Measurements from ENCODE around the gene SORCS3. TPM values are rescaled to one million over a fixed set of nuclear protein-coding genes. Genes with fewer than 3 reads are reported as not detected.

The SORCS3 gene
- total and polyA plus RNA-seq, 2 of the 4 experiments (the other 2 are of a cell fraction): not detected

GRCh38 chr10:104617831-104618230 lies 23.3 kb upstream of the SORCS3 start:
- Histone ChIP-seq H3K9me3 (ENCODE audit: control insufficient read depth, insufficient read depth, low read length) (no peaks in the 10 kb centered on the region), H3K36me3 (ENCODE audit: control insufficient read depth, insufficient read depth, low read length) (no peaks in the 10 kb centered on the region), H3K27me3 (ENCODE audit: control insufficient read depth, insufficient read depth, low read length) (no peaks in the 10 kb centered on the region), H3K23ac (ENCODE audit: low read depth, low read length) (no peak overlapping the region), H3K27ac (ENCODE audit: insufficient read depth, low read length) (no peak overlapping the region), H4K20me1 (ENCODE audit: insufficient read depth, low read length) (no peaks in the 10 kb centered on the region), H3K18ac (ENCODE audit: low read depth, low read length) (no peak overlapping the region), H2AK5ac (ENCODE audit: low read depth, low read length) (no peak overlapping the region), H2AK9ac (replicated peaks; ENCODE audit: low read depth, low read length, poor library complexity) (no peak overlapping the region), H2BK20ac (ENCODE audit: low read depth, low read length) (no peak overlapping the region), H4K5ac (ENCODE audit: low read depth, low read length) (no peak overlapping the region), H3K4me2 (ENCODE audit: low read depth, low read length) (no peak overlapping the region), H4K91ac (ENCODE audit: insufficient read depth, low read depth, low read length) (no peak overlapping the region), H2BK5ac (ENCODE audit: low read depth, low read length, poor library complexity, severe bottlenecking) (no peak overlapping the region), H3K9ac (ENCODE audit: low read depth, low read length) (no peak overlapping the region), H3K79me1 (ENCODE audit: low read depth in 1 of 2, low read length in 2 of 2) (no peaks in the 10 kb centered on the region), H2BK15ac (ENCODE audit: low read depth, low read length) (no peak overlapping the region), H3K4ac (ENCODE audit: low read depth, low read length) (no peak overlapping the region), H2BK120ac (ENCODE audit: low read depth, low read length) (no peak overlapping the region), H3K4me3 (ENCODE audit: insufficient read depth, low read depth, low read length) (no peak overlapping the region), H3K56ac (ENCODE audit: extremely low read depth, insufficient read depth, low read length) (no peak overlapping the region), H3K9me1 (ENCODE audit: insufficient read depth, low read length) (no peaks in the 10 kb centered on the region), H3K14ac (replicated peaks; ENCODE audit: low read depth, low read length) (no peak overlapping the region), H4K8ac (ENCODE audit: low read depth in 2 of 2, low read length in 2 of 2) (no peak overlapping the region), H3K4me1 (ENCODE audit: control insufficient read depth, insufficient read depth, low read length) (no peaks in the 10 kb centered on the region), H2AFZ (replicated peaks; ENCODE audit: low read length, poor library complexity) (no peak overlapping the region)
- POLR2A ChIA-PET (ENCODE audit: unreplicated experiment): no interaction called here
- no peak for ATAC-seq (ENCODE audit: low read depth)
- no TSS peak for BruUV-seq (replicated peaks)
- no peak for DNase-seq
- intact Hi-C loops (cut with micrococcal nuclease): no loop called here
- in situ Hi-C loops (cut with MboI; ENCODE audit: low sequenced_read_pairs): no loop called here
- dilution Hi-C loops (cut with HindIII; ENCODE audit: low sequenced_read_pairs, unreplicated experiment): no loop called here
- CTCF ChIA-PET: no interaction called here
- no peak for TF ChIP-seq CEBPB (IDR thresholded peaks at IDR 0.05; ENCODE audit: low read depth, low read length)
- TF ChIP-seq RAD21 (IDR thresholded peaks at IDR 0.05; ENCODE audit: low read length): no peak
- no peak for TF ChIP-seq CHD1 (IDR thresholded peaks at IDR 0.05; ENCODE audit: low read depth, low read length)
- TF ChIP-seq MAFK (IDR thresholded peaks at IDR 0.05; ENCODE audit: low read depth, low read length): no peak
- WGBS, 2 experiments (ENCODE audit: extremely low coverage in 2 of 2, insufficient read length in 1 of 2): no CpG with 5 or more reads among the region's 2 CpGs

Measured in IMR-90 (cell line).